Hematopoietic multipotent progenitor cell (in vitro differentiated cells): ENCODE measurements around the gene BASP1. TPM values are rescaled to one million over a fixed set of nuclear protein-coding genes. Genes with fewer than 3 reads are reported as not detected.
A peak's percentile ranks its signal among the peaks of the same experiment; 100 is the strongest.
"Not testable (repeated sequence)": the region's sequence is repeated elsewhere in the genome, so short reads cannot be mapped to it uniquely, and the experiment has no call there.

Experiments used
- DNase-seq, 3 donors: peaks; one replicate each; pipeline ENCODE4 v3.0.0-alpha.2; 2011 to 2015; ENCODE audit warnings: low read depth in 2 of 3, low spot score in 2 of 3
- total RNA-seq: library from RNA; depleted of rRNA; stranded (reverse); fragments of >200 nt; gene quantifications from one replicate; pipeline ENCODE4 v1.2.3, GENCODE V29; 2012

The BASP1 gene
- total RNA-seq, 1 donor = 7.8 TPM

DNA sequence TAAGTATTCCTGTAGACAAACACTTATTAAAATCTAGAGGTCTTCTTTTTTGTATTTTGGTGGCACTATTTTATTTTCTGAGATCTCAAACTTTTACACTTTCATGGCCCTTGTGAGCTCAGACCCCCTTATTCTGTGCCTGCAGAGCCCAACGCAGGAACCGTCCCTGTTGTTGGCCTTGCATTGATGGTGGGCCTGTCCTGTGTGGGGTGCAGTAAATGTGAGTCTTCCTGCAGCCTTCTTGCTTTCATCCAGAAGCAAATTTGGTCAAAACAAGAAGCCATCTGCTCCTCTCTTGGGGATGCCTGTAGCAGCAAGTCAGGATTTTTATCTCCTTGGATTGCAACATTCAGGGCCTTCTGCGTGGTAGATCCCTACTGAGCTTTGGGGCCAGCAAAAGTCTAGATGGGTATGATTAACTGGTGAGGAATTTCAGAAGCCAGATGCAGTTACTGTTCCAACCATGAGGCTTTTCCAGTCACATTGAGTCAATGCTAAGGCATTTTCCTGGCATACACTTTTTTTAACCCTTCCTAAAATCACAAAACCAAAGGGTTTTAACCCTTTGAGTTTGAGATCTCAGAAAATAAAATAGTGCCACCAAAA, 31.7 kb downstream of the BASP1 start:
- no peak for DNase-seq

DNA sequence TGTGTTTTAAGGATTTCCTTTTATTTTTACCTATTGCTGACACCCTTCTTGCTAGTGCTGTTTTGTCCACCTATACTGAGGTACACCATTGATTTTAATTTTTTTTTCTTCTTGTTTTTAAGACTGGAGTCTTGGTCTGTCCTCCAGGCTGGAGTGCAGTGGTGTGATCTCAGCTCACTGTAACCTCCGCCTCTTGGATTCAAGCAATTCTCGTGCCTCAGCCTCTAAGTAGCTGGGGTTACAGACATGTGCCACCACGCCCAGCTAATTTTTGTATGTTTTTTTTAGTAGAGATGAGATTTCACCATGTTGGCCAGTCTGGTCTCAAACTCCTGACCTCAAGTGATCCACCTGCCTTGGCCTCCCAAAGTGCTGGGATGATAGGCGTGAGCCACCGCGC, 32.4 kb downstream of the BASP1 start:
- not testable (repeated sequence) for DNase-seq

DNA sequence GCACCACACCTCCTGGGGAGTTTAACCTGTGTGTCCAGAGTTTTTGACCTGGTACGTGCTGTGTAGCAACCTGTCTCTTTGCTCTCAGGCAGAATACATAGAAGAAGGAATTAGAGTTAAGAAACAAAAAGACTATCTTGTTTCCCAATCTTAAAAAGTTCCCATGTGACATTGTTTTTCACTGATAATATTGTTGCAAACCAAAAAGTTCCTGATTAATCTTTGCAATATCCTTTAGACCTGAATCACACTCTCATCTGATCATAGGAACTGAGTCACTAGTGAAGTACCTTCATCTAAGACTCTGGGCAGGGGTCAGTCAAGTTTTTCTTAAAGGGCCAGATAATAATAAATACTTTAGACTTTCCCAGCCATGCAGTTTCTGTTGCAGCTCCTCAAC, 35.1 kb downstream of the BASP1 start:
- no peak for DNase-seq

DNA sequence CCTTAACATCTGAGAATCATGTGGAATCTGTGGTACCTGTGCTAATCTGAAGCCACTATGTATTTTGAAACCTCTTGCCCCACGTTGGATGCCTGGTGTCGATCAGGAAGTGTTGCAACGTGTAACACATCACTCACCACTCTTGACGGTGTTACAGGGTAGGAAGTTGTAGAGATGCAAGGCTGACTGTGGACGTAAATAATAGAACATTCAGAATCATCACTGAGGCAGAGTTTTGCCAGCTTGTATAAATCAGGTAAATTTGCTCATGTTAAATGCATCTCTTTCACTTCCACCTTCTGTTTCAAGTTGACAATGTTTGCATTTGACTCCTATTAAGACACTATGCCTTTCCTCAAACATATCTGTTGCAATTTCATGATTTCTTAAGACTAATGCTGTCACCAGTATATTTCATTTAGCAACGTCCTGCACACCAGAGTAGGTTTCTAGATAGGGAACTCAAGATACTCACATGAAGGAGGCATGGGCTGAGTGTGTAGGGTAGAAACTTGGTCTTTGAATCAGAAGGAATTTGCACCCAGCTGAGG, 38.1 kb downstream of the BASP1 start:
- DNase-seq = peak in 1 of 3 donors; percentile 7

DNA sequence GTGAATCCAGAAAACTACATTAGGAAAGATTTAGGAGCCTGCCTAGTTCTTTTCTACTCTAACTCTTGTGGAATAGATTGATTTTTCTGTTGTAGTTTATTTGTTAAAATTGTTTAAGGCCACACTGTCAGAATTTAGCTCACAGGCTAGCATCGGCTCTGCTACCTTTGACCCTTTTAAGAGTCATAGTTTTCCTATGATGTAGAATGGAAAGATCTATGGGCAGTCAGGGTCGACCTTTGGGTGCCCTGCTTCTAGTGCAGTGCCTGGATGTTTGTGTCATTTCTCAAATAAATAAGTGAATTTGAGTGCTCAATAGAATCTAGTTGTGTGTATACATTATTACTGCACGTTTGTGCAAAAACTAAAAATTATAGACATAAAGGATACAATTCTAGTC, 38.7 kb downstream of the BASP1 start:
- no peak for DNase-seq

DNA sequence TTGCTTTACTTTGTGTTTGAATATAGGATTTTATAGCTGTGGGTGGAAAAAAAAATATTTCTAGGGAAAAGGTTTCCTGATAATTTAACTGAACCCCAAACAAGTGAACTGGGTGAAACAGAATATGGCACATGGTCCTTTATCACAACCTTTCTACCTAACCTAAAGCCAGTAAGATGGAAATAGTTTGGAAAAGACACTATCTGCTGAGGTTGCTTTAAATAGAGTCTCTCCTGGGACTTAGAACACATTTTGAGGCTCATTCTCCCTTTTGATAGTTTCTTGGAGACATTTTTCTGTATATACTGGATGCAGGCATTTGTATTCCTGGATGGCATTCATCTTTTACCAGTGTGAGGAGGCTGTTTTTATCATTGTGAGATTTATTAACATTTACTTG, 39.4 kb downstream of the BASP1 start:
- DNase-seq = no peak

DNA sequence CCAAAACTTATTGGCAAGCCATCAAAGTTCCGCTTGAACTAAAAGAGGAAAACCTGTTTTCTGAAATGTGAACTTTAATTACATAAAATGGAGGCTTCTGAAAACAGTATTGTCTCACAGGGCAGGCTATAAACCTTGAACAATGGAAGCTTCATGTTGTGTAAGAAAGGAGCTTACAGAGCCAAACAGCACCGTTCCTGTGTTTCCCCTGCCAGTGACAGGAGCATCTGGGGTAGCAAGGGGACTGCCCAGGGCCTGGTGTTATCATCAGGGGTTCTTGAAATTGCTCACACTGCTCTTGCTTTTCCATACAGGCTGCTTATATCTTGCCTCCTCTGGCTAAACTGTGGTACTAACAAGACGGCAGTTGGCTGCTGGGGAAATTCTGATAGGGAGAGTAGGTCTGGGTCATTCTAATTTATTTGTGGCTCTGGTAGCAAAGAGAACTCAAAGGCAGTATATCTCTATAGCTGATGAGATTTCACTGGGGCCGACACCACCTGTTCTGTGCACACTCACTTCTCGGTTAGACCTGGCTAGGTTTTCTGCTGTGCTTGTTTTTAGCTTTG, 40.4 kb downstream of the BASP1 start:
- no peak for DNase-seq

DNA sequence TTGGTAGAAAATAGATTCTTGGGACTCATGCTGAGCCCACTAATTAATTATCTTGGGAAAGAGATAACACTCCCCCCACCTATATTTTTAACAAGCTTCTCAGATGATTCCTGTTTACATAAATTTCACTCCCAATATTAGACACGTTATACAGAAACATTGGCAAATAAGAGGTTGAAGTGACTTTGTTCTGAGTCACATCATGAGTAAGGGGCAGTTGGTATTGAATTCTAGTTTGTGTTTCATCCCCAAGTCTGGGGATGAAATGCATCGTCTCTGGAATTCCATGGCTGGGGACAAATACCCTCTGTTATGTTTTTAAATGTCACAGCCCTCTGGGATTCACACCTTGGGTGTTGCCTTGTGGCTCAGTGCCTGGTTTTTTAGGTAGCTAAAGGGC, 41.0 kb downstream of the BASP1 start:
- DNase-seq = no peak

DNA sequence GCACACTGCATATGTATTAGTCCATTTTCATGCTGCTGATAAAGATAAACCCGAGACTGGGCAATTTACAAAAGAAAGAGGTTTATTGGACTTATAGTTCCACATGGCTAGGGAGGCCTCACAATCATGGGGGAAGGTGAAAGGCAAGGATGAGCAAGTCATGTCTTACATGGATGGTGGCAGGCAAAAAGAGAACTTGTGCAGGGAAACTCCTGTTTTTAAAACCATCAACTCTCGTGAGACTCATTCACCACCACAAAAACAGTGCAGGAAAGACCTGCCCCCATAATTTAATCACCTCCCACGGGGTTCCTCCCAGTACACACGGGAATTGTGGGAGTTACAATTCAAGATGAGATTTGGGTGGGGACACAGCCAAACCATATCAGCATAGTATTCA, 41.6 kb downstream of the BASP1 start:
- DNase-seq = not testable (repeated sequence)

DNA sequence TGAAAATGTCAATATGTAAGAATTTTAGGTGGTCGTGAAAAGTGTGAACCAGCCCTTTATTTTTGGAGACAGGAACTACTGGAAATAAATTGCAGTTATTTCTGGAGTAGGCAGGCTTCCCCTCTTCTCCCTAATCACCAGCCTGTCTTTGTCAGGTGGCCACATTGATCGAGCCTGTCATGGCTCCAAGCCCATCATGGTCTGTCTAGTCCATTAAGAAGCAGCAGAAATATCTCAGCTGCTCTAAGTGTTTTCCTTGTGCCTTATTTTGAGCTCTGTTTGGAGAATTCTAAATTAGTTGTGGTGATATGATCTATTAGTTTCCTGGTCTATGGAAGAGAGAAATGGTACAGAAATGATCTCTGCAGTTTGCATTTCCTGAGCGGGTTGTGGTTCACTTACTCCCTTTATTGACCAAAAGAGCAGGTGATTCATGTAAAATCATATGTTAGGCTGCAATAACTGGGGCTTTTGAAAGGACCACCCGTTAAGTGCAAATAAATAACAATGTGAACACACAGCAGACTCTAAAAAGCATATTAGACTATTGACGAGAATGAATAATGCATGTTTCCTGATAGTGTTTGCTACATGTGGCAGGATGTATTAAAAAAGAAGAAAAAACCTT, 42.3 kb downstream of the BASP1 start:
- no peak for DNase-seq

DNA sequence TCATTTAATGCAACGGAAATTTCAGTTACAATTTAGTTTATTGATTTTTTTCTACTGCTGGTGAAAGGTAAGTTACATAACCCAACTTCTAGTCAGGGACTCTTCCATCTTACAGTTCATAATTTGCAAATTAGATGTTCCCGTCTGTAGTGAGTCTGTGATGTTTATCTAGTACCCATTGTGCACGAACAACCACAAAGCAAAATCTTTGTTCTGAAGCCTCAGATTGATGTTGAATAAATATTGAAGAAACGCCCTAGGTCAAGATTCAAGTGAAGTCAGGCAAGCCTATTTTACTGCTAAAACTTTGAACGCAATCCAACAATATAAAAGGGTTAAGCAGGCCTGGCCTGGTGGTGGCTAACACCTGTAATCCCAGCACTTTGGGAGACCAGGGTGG, 43.1 kb downstream of the BASP1 start:
- no peak for DNase-seq

DNA sequence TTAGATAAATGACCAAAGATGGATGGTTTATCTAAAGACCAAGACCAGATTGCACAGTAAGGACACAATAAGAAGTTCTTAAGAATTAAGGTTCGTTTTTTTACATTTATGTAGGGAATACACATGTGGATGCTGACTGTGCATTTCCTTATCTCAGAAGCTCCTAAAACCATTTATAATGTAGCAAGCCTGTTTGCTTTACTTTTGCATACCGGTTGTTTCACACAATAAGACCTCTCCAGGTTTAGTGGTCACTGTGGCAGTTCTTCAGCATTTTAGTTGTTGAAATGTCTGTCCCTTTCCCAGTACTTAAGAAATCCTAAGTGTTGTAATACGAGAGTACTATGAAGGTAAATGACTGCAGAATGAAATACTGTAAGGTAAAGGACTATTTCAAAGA, 43.6 kb downstream of the BASP1 start:
- DNase-seq = no peak

DNA sequence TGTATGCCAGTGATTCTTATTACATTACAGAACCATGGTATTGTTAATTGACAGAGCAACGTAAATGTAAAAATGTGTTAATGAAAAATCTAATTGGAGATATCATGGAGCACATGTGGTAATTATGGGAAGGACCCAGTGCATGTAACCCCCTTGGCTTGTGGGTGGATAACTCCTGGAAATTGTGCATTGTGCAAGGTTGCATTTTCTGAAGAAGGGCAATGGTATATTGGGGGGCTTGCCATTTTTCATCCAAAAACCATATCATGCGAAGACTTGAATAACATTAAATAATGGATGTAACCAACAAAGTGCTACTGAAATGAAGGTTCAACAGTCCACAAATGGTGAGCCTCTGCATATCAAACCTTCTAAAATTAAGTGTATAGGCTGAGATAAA, 47.6 kb downstream of the BASP1 start:
- no peak for DNase-seq

DNA sequence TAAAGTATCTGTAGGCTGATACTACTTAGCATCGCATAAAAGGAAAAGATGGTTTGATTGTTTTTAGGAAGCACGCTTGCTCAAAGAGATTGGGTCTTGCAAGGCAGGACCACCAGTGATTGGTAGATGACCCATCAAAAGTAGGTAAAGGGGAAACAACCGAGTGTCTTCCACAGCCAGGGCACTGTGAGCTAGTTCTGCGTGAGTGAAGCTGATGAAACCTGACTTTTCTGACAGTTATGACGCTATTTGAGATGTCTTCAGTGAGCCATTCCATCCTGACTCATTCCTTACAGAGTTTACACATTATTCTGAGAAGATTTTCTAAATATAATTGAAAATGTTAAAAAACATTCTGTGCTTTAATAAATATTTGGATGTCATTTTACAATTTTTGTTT, 49.7 kb downstream of the BASP1 start:
- DNase-seq = no peak

DNA sequence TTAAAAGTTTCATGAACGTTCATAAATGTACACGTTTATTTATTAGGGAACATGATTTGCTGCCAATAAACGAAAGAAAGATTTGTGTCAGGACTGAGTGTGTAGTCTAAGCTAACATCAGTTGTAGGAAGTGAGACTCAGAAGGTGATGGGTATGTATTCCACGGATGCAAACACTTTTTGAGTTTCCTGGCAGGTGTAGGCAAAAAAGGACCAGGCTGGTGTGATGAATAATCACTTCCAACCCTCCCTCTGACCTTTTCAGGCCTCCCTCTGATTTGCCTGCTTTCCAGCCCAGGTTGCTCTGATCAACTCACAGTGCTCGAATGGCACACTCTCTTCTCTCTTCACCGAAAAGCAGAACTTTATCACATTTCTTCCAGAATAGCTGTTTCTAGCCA, 51.8 kb downstream of the BASP1 start:
- DNase-seq = no peak

DNA sequence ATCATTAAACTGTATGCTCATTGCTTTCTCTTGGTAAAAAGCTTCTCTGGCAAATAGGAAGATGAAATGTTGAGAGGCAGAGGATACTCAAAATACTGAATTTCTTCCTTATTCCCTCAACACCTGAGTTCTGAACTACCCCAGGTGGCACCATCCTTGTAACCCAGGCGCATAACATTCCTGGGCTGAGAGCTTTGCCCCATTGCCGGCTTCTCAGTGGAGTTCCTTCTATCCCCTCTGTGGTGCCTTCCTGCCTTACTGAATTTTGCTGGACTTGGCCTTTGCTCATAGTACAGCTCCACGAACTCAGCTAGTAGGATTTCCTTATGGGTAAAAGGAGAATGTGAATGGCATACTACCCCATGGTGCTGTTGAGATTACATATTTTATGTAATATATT, 54.7 kb downstream of the BASP1 start:
- DNase-seq = no peak

DNA sequence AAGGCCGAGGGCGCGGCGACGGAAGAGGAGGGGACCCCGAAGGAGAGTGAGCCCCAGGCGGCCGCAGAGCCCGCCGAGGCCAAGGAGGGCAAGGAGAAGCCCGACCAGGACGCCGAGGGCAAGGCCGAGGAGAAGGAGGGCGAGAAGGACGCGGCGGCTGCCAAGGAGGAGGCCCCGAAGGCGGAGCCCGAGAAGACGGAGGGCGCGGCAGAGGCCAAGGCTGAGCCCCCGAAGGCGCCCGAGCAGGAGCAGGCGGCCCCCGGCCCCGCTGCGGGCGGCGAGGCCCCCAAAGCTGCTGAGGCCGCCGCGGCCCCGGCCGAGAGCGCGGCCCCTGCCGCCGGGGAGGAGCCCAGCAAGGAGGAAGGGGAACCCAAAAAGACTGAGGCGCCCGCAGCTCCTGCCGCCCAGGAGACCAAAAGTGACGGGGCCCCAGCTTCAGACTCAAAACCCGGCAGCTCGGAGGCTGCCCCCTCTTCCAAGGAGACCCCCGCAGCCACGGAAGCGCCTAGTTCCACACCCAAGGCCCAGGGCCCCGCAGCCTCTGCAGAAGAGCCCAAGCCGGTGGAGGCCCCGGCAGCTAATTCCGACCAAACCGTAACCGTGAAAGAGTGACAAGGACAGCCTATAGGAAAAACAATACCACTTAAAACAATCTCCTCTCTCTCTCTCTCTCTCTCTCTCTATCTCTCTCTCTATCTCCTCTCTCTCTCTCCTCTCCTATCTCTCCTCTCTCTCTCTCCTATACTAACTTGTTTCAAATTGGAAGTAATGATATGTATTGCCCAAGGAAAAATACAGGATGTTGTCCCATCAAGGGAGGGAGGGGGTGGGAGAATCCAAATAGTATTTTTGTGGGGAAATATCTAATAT, 58.1 kb downstream of the BASP1 start:
- DNase-seq = no peak

DNA sequence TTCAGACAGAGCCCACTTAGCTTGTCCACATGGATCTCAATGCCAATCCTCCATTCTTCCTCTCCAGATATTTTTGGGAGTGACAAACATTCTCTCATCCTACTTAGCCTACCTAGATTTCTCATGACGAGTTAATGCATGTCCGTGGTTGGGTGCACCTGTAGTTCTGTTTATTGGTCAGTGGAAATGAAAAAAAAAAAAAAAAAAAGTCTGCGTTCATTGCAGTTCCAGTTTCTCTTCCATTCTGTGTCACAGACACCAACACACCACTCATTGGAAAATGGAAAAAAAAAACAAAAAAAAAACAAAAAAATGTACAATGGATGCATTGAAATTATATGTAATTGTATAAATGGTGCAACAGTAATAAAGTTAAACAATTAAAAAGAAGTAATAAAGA, 59.0 kb downstream of the BASP1 start:
- DNase-seq = no peak

DNA sequence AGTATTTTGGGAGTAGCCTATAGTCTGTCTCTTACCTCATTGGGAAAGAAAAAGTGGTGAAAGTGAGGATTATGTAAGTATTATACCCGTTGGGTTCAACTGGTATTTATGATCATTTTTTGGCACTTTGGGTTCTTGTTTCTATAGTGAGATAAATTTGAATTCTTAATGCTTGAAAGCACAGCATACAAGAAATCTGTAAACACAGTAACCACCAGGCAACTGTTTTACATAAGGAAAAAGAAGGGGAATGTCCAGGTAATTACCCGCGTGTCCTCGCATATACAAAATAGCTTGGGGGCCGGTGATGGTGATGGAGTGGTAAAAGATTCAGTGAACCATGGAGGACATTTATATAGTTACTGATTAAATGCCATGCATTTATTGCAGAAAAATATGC, 60.5 kb downstream of the BASP1 start:
- DNase-seq = no peak

DNA sequence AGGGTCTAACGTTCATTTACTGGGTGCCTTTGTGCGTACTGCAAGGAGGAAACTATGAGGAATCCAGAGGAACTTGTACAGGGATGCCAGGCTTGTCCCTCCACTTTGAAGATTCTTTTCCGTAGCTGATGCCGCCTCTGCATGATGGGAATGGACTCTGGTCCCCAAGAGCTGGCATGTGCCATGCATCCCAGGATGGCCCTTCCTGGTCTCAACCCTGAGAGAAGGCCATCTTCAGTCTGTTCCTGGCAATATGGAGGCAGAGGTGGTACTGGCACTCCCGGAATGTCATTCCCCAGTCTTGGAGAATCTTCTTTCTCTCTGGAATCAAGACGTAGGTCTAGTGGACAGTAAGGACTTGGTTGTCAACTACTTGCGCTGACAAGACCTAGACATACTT, 61.5 kb downstream of the BASP1 start:
- no peak for DNase-seq

DNA sequence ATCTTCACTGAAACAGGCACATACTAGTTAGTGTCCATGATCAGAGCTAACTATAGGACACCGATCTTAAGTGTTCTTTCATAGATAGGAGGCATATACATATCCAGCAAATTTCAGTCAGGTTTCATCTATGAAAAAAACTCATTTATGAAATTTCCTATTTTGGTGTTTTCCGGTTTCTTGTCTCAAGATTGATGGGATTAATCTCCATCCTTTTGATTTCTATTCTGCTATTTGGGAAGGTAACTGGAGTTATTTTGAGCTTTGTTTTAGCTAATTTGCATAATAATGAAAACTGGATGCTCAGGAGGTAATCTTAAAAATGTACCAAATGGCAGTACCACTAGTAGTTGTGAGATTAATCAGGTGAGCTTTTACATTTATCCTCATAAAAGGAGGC, 62.1 kb downstream of the BASP1 start:
- no peak for DNase-seq
